B cell (primary cell): ENCODE results near the gene SDK1. TPM values are rescaled to one million over a fixed set of nuclear protein-coding genes. Genes with fewer than 3 reads are reported as not detected.

ENCODE experiments used
- ATAC-seq: fragments of 200-7000 bp; cut with Tn5 transposase; one replicate; pipeline ENCODE4 v1.10.0; 2021; ENCODE audit warnings: low read depth, mild to moderate bottlenecking, moderate number of reproducible peaks, moderate library complexity
- CTCF ChIA-PET: fragments of 350-600 bp; sonication (Branson Sonifier 250); formaldehyde crosslinking; loops from one replicate; lab custom pipeline; 2021; ENCODE audit warnings: antibody characterized with exemption, inconsistent platforms; lab: Charles Lee
- POLR2A ChIA-PET: fragments of 350-600 bp; sonication (Branson Sonifier 250); formaldehyde crosslinking; loops from one replicate; lab custom pipeline; 2021; ENCODE audit warnings: antibody characterized with exemption; lab: Charles Lee
- DNase-seq: peaks from one replicate; pipeline ENCODE4 v3.0.0; 2013
- H2AFZ ChIP-seq: 2 replicates; pipeline ENCODE4 v1.6.1; 2012; ENCODE audit warnings: mild to moderate bottlenecking, low read depth, low read length; ENCODE audit not compliant: insufficient read depth, poor library complexity, severe bottlenecking
- H3K27ac ChIP-seq, 2 donors: 1 replicate in 1 of 2; 2 replicates in 1 of 2; pipeline ENCODE4 v1.5.1; 2012 to 2013; ENCODE audit warnings: low read length in 2 of 2, mild to moderate bottlenecking in 2 of 2, moderate library complexity in 1 of 2
- H3K27me3 ChIP-seq, 4 experiments: fragments of 200-600 bp in 1 of 4; sonication (generic) in 1 of 4; replicated peaks in 1 of 4; 1 replicate in 2 of 4; 2 replicates in 2 of 4; pipeline versions ENCODE4 v1.6.1 to v1.7.0; 2013 to 2016; ENCODE audit warnings: low read length in 3 of 4, mild to moderate bottlenecking in 2 of 4, mixed read lengths in 1 of 4, moderate library complexity in 1 of 4; ENCODE audit not compliant: insufficient read depth in 4 of 4, control insufficient read depth in 3 of 4; ENCODE audit errors: control extremely low read depth in 1 of 4
- H3K36me3 ChIP-seq, 2 experiments: replicated peaks in 1 of 2; 1 replicate in 1 of 2; 2 replicates in 1 of 2; pipeline versions ENCODE4 v1.6.1 to v1.7.1; 2013; ENCODE audit warnings: low read length in 1 of 2; ENCODE audit not compliant: insufficient read depth in 2 of 2, control insufficient read depth in 1 of 2; ENCODE audit errors: control extremely low read depth in 1 of 2, extremely low read depth in 1 of 2
- H3K4me1 ChIP-seq, 2 donors: fragments of 200-600 bp in 1 of 2; sonication (generic) in 1 of 2; 1 replicate in 1 of 2; 2 replicates in 1 of 2; pipeline versions ENCODE4 v1.5.1 to v1.6.1; 2013 to 2017; ENCODE audit warnings: low read length in 2 of 2; ENCODE audit not compliant: control insufficient read depth in 2 of 2, insufficient read depth in 2 of 2
- H3K4me2 ChIP-seq: replicated peaks from 2 replicates; pipeline ENCODE3; 2012; ENCODE audit warnings: mild to moderate bottlenecking, low read depth, low read length; ENCODE audit not compliant: poor library complexity, severe bottlenecking
- H3K4me3 ChIP-seq, 5 experiments: fragments of 200-600 bp in 1 of 5; sonication (generic) in 1 of 5; 1 replicate in 3 of 5; 2 replicates in 2 of 5; pipeline versions ENCODE4 v1.5.1 to v1.7.0; 2011 to 2016; ENCODE audit warnings: low read length in 4 of 5, mild to moderate bottlenecking in 4 of 5, low read depth in 2 of 5, control low read depth in 1 of 5, moderate library complexity in 1 of 5; ENCODE audit not compliant: insufficient read depth in 1 of 5; ENCODE audit errors: control extremely low read depth in 1 of 5, extremely low read depth in 1 of 5
- H3K79me2 ChIP-seq: fragments of 200-600 bp; sonication (generic); one replicate; pipeline ENCODE4 v1.6.0; 2016; ENCODE audit warnings: low read length; ENCODE audit not compliant: control insufficient read depth, insufficient read depth
- H3K9ac ChIP-seq: fragments of 200-600 bp; sonication (generic); 2 replicates; pipeline ENCODE4 v1.6.1; 2017; ENCODE audit warnings: mild to moderate bottlenecking, low read length, moderate library complexity
- H3K9me3 ChIP-seq, 3 donors: one replicate each; pipeline versions ENCODE4 v1.6.1 to v1.7.1; 2013; ENCODE audit warnings: low read length in 2 of 3; ENCODE audit not compliant: control insufficient read depth in 2 of 3, insufficient read depth in 1 of 3; ENCODE audit errors: control extremely low read depth in 1 of 3
- H4K20me1 ChIP-seq: 2 replicates; pipeline ENCODE4 v1.6.0; 2012; ENCODE audit warnings: mild to moderate bottlenecking, low read length; ENCODE audit not compliant: insufficient read depth, control insufficient read depth, poor library complexity, severe bottlenecking
- H3K27ac Mint-ChIP-seq: one replicate; pipeline ENCODE4 v1.8.0; 2021; ENCODE audit warnings: mixed read lengths
- H3K27me3 Mint-ChIP-seq: one replicate; pipeline ENCODE4 v1.8.0; 2021; ENCODE audit warnings: mixed read lengths
- H3K4me1 Mint-ChIP-seq: one replicate; pipeline ENCODE4 v1.8.0; 2021; ENCODE audit warnings: mixed read lengths
- H3K4me3 Mint-ChIP-seq: one replicate; pipeline ENCODE4 v1.8.0; 2021; ENCODE audit warnings: mixed read lengths
- H3K9me3 Mint-ChIP-seq: one replicate; pipeline ENCODE4 v1.8.0; 2022; ENCODE audit warnings: mixed read lengths; ENCODE audit not compliant: insufficient read depth
- EZH2 ChIP-seq: IDR thresholded peaks from 2 replicates; pipeline ENCODE4 v1.6.1; 2012; ENCODE audit warnings: borderline replicate concordance, low read depth, mild to moderate bottlenecking, moderate library complexity, low read length; ENCODE audit not compliant: insufficient read depth, poor library complexity, severe bottlenecking
- WGBS: methylation state at CpG from one replicate; pipeline ENCODE4 v1.1.5; 2013; ENCODE audit warnings: missing lambda C conversion rate; ENCODE audit not compliant: insufficient coverage; 5-methylcytosine and 5-hydroxymethylcytosine counted together
- intact Hi-C: fragments of 100-400 bp; cut with micrococcal nuclease; formaldehyde crosslinking; loops from one replicate; pipeline ENCODE4 v1.10.0; 2022
- polyA plus RNA-seq: library from polyadenylated mRNA; depleted of rRNA; stranded (reverse); fragments of >200 nt; gene quantifications from 2 replicates; pipeline ENCODE4 v1.2.3, GENCODE V29; 2012
- total RNA-seq, 2 donors: library from RNA; stranded (reverse); fragments of 120-200 nt in 1 of 2; gene quantifications; 1 replicate in 1 of 2; 2 replicates in 1 of 2; pipeline versions ENCODE4 v1.2.3 to v1.2.4, GENCODE V29; 2013 to 2022
- TF ChIP-seq, protein P1 (sequence below): fragments of 200-600 bp; IDR thresholded peaks from one replicate; pipeline ENCODE4 v1.8.0; 2022; ENCODE audit warnings: antibody characterized with exemption, mild to moderate bottlenecking

The SDK1 gene
- total and polyA plus RNA-seq, 2 donors (not counting 1 experiment from before 2014, with no cell fraction given) = 0.73 to 2.0 TPM

DNA sequence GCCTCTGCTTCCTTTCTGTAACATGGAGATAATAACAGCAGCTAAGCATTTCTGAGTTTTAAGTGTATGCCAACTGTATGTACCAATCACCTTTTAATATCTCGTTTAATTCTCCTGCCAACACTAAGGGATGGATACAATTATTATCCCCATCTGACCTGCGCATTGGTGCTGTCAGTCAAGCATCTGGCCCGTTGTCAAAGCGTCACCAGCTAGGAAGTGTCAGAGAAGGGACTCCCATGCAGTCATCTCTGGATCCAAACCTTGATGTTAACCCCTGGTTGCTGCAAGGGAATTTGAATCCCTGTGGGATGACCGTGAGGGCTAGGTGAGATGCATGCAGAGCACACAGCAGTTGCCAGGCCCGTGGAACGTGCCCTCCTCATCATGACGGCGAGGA is 506.8 kb downstream of the SDK1 start:
- Mint-ChIP-seq H3K9me3 (no peaks in the 10 kb centered on the region), H3K4me1 (no peaks in the 10 kb centered on the region), H3K27me3 (peaks cover 5% of the 10 kb centered on the region), H3K4me3 (no peak overlapping the region), H3K27ac (no peak overlapping the region)
- WGBS = 94% methylated on average over 8 of the region's 9 CpGs
- intact Hi-C loops = no loop called here
- Histone ChIP-seq H3K79me2 (no peaks in the 10 kb centered on the region), H4K20me1 (no peaks in the 10 kb centered on the region), H3K27ac (no peak overlapping the region), H3K4me3 (no peak overlapping the region), H3K9ac (no peak overlapping the region), H3K9me3 (peaks cover 0 to 12% (median 0%) of the 10 kb centered on the region in 3 donors), H3K36me3 (no peaks in the 10 kb centered on the region), H3K4me2 (no peak overlapping the region), H3K27me3 (no peaks in the 10 kb centered on the region), H2AFZ (no peak overlapping the region), H3K4me1 (no peaks in the 10 kb centered on the region)
- POLR2A ChIA-PET = no interaction called here
- no peak for DNase-seq
- TF ChIP-seq, protein P1, sequence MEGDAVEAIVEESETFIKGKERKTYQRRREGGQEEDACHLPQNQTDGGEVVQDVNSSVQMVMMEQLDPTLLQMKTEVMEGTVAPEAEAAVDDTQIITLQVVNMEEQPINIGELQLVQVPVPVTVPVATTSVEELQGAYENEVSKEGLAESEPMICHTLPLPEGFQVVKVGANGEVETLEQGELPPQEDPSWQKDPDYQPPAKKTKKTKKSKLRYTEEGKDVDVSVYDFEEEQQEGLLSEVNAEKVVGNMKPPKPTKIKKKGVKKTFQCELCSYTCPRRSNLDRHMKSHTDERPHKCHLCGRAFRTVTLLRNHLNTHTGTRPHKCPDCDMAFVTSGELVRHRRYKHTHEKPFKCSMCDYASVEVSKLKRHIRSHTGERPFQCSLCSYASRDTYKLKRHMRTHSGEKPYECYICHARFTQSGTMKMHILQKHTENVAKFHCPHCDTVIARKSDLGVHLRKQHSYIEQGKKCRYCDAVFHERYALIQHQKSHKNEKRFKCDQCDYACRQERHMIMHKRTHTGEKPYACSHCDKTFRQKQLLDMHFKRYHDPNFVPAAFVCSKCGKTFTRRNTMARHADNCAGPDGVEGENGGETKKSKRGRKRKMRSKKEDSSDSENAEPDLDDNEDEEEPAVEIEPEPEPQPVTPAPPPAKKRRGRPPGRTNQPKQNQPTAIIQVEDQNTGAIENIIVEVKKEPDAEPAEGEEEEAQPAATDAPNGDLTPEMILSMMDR = no peak
- no peak for TF ChIP-seq EZH2
- no peak for ATAC-seq
- CTCF ChIA-PET = no interaction called here

DNA sequence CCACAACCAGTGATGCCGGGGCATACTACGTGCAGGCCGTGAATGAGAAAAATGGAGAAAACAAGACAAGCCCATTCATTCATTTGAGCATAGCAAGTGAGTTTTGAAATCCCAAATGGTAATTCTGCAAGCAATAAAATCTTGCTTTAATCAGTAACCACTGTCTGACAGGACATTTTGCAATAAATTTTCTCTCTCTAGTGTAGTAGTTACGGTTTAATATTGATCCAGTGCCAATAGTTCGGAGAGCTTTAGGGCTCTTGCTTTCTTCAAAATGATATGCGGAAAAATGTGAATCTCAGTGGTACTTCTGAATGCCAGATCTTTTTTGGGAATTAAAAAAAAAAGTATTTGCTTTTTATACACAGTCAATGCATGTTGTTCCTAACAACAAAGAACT is 520.4 kb downstream of the SDK1 start:
- Histone ChIP-seq H3K4me2 (no peak overlapping the region), H3K27ac (no peak overlapping the region), H3K9ac (no peak overlapping the region), H2AFZ (no peak overlapping the region), H4K20me1 (no peaks in the 10 kb centered on the region), H3K36me3 (no peaks in the 10 kb centered on the region), H3K4me1 (no peaks in the 10 kb centered on the region), H3K27me3 (no peaks in the 10 kb centered on the region), H3K79me2 (no peaks in the 10 kb centered on the region), H3K9me3 (no peaks in the 10 kb centered on the region), H3K4me3 (no peak overlapping the region)
- peaks cover 2% of the 10 kb centered on the region for H3K9me3 Mint-ChIP-seq
- no peak for ATAC-seq
- ChIA-PET CTCF (no interaction called here), POLR2A (no interaction called here)
- TF ChIP-seq EZH2 = no peak
- TF ChIP-seq, protein P1 = no peak
- no peaks in the 10 kb centered on the region for H3K4me1 Mint-ChIP-seq
- WGBS = 90% methylated on average over 3 of the region's 6 CpGs
- no peak for DNase-seq
- intact Hi-C loops = no loop called here
- H3K4me3 Mint-ChIP-seq = no peak overlapping the region
- H3K27me3 Mint-ChIP-seq = peaks cover 4% of the 10 kb centered on the region
- H3K27ac Mint-ChIP-seq = no peak overlapping the region
